HepG2 (cell line): ENCODE data around the gene SSC5D.
A peak's percentile ranks its signal among the peaks of the same experiment; 100 is the strongest.

Experiments used
- ATAD3A ChIP-seq: sonication (generic); formaldehyde crosslinking; IDR thresholded peaks from 2 replicates; pipeline ENCODE4 v1.4.0; 2020; ENCODE audit warnings: missing genetic modification reagents
- KDM1A ChIP-seq: IDR thresholded peaks from 2 replicates; pipeline ENCODE4 v1.6.1; 2016; ENCODE audit warnings: missing compliant biosample characterization
- MEF2D ChIP-seq: sonication (generic); formaldehyde crosslinking; IDR thresholded peaks from 2 replicates; pipeline ENCODE4 v1.5.1; 2020; ENCODE audit warnings: mild to moderate bottlenecking, missing genetic modification reagents
- NFE2L2 ChIP-seq: fragments of 150-350 bp; IDR thresholded peaks from 2 replicates; pipeline ENCODE4 v1.6.1; 2014; ENCODE audit warnings: low read length
- SATB2 ChIP-seq: sonication (generic); formaldehyde crosslinking; IDR thresholded peaks from 2 replicates; pipeline ENCODE4 v1.5.0; 2020; ENCODE audit warnings: missing genetic modification reagents
- ZNF446 ChIP-seq: sonication (generic); formaldehyde crosslinking; IDR thresholded peaks from 2 replicates; pipeline ENCODE4 v1.5.0; 2020; ENCODE audit warnings: mild to moderate bottlenecking, missing genetic modification reagents
- TF ChIP-seq, protein P1 (sequence below): sonication (generic); formaldehyde crosslinking; IDR thresholded peaks from 2 replicates; pipeline ENCODE4 v1.5.0; 2020; ENCODE audit warnings: mild to moderate bottlenecking, missing genetic modification reagents, moderate library complexity

DNA sequence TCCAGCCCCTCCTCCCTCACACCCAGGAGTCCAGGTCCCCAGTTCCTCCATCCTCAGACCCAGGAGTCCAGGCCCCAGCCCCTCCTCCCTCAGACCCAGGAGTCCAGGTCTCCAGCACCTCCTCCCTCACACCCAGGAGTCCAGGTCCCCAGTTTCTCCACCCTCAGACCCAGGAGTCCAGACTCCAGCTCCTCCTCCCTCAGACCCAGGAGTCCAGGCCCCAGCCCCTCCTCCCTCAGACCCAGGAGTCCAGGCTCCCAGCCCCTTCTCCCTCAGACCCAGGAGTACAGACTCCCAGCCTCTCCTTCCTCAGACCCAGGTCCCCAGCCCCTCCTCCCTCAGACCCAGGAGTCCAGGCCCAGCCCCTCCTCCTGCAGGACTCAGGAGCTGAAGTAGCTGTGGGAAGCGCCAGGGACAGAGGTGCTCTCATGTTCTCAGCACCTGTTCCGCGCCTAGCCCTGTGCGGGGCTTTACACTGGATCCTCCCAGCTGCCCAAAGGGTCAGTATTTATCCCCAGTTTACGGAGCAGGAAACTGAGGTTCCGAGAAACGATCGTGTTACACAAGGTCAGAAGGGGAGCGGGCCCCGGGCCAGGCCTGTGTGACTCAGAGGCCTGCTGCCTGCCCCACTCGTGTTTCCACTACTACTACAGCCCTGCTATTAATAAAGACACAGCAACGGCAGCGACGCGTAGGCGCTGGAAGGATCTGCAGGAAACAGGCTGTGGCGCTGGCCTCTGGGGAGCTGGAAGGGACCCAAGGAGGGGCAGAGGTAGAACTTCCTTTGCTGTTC is 58.8 kb downstream of the SSC5D start:
- TF ChIP-seq, protein P1, sequence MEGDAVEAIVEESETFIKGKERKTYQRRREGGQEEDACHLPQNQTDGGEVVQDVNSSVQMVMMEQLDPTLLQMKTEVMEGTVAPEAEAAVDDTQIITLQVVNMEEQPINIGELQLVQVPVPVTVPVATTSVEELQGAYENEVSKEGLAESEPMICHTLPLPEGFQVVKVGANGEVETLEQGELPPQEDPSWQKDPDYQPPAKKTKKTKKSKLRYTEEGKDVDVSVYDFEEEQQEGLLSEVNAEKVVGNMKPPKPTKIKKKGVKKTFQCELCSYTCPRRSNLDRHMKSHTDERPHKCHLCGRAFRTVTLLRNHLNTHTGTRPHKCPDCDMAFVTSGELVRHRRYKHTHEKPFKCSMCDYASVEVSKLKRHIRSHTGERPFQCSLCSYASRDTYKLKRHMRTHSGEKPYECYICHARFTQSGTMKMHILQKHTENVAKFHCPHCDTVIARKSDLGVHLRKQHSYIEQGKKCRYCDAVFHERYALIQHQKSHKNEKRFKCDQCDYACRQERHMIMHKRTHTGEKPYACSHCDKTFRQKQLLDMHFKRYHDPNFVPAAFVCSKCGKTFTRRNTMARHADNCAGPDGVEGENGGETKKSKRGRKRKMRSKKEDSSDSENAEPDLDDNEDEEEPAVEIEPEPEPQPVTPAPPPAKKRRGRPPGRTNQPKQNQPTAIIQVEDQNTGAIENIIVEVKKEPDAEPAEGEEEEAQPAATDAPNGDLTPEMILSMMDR (CRISPR knock-in tag): no peak
- TF ChIP-seq KDM1A (CRISPR knock-in tag) (peak; percentile 69; the same call in 1 of the 2 replicates), ATAD3A (CRISPR knock-in tag) (no peak), ZNF446 (no peak), NFE2L2 (no peak), MEF2D (no peak), SATB2 (CRISPR knock-in tag) (no peak)
